D341Med (cell line): Measurements from ENCODE around the gene MUC6.

Experiments
- DNase-seq: peaks from one replicate; pipeline ENCODE4 v3.0.0; 2012; ENCODE audit warnings: low spot score

Gene MUC6

GRCh38 chr11:1051356-1052132 lies 15.0 kb upstream of the MUC6 start:
- no peak for DNase-seq

- DNase-seq = peak; percentile 92
These were observed 14.2 kb upstream of the MUC6 start for GRCh38 chr11:1050581-1051355.

DNA sequence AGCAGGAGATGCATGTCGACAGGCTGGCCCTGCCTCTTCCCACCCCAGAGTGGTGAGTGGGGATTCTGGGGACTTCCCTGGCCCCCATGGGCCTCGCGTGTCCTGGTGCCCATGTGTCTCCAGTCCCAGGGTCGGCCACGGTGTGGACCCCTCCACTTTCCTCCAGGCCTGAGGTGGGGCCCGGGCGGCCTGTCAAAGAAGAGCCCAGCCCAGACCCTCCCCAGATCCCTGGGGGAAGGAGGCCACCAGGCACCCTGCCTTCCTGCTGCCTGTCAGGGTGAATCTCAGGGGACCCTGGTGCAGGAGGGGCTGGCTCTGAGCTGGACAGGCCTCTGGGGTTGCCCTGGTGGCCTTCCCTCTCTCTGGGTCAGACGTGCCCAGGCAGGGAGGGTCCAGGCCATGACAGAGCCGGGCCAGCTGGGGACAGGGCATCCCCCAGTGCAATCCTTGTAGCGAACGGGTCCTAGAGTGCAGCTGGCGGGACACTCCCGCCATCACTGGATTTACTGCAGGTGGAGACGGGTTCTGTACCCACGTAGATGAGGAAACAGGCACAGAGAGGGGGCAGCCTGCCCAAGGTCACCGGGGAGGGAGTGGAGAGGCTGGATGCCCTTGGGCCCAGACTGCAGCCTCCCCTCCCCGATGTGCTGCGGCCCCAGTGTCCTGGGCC lies 13.5 kb upstream of the MUC6 start:
- DNase-seq = no peak

GRCh38 chr11:1049431-1049891 lies 12.9 kb upstream of the MUC6 start:
- no peak for DNase-seq

DNA sequence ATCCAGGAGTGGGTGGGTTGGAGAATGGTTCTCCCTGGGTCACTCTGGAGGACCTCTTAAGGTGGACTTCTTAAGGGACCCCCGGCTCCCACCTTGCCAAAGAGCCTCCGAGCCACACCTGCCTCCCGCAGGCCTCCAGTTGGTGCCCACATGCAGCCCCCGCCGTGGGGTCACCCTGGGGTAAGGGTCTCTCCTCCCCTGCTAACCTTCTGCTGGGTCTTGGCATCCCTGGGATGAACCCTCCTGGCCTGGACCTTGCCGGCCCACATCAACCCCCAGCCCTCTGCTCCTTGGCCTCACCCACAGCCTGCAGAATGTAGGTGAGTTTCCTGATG lies 12.5 kb upstream of the MUC6 start:
- no peak for DNase-seq

DNA sequence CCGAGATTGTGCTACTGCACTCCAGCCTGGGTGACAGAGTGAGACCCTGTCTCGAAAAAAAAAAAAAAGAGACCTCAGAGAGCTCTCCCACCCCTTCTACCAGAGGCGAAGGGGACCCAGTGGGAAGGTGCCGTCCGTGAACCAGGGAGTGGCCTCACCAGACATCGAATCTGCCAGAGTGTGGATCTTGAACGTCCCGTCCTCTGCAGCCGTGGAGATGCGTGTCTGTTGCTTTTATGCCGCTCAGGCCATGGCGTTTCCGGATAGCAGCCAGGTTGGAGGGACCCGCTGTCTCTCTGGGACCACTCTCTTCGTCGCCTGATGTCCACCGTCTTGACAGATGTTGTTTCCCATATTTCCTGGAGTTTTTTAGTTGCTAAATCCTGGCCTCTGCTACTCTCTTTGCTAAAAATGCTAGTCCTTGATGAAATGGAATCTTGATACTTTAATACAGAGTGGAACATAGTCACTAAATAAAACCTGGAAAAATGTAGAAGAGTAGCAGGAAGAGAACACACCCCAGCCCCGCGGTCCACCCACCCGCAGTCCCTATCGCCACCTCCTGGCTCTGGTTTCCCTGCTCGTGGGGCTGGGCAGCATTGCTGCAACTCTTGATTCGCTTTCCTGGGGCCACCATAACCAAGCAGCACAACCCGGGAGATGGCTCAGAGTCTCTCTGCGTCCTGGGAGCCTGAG lies 12.0 kb upstream of the MUC6 start:
- no peak for DNase-seq

- no peak for DNase-seq
These were observed 11.2 kb upstream of the MUC6 start for GRCh38 chr11:1047595-1048156.

GRCh38 chr11:1044160-1044559 lies 7.6 kb upstream of the MUC6 start:
- DNase-seq = no peak

DNA sequence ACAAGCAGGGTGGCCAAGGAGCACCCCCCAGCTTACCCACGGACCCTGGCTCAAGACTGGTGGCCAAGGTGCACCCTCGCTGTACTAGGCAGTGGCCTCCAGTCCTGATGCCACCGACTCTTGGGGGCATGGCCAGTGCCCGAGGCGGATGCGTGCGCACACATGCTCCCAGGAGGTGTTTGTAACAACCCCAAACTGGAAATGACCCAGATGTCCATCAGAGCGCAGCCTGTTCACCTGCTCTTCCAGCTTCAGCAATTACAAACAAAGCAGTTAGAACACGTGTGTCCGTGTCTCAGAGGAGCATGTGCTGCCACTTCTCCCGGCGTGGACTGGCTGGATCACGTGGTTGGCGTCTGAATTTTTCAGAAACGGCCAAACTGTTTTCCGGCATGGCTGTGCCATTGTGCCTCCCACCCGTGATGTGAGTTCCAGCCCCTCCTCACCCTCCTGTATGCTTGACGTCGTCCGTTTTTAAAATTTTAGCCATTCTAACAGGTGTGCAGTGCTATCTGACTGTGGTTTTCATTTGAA lies 7.1 kb upstream of the MUC6 start:
- no peak for DNase-seq

DNA sequence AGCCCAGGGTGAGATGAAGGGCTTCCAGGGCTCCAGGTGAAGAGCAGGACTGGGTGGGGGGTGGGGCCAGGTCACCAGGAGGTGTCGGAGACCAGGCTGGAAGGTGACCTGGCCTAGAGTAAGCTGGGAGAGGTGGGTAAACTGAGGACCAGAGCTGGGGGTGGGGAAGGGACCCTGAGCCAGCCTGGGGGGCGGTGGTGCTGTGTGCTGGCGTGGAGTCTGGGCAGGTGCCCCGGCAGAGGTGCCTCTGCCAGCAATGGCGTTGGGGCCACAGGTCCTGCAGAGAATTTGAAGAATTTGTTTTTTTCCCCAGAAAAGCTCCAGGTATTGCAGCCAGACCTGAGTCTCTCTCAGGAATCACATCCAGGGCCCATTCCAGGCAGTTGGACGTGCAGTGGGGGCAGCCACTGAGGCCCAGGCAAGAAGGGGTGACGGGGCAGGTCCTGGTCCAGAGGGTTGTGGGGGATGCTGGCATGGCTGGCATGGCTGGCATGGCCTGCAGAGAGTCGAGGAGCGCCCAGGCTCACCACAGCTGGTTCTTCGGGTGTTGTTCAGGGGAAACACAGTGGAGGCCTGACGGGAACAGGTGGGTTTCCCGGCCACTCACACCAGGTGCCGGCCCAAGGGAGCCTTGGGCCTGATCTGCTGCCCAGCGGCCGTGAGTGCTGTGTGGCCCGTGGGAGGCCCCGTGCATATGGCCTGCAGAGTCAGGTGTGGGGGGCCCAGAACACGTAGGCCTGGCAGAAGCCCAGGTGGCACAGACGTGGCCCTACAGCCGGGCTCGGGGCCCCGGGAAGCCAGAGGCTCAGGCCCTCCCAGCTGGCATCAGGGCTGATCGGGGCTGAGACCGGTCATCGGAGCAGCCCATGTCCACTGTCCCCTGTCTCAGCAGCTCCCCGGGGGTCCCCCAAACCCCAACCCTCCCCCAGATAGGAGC lies 6.4 kb upstream of the MUC6 start:
- DNase-seq = no peak

- DNase-seq = no peak
These were observed 5.6 kb upstream of the MUC6 start for GRCh38 chr11:1041936-1042608.

- no peak for DNase-seq
These were observed 5.0 kb upstream of the MUC6 start for GRCh38 chr11:1041471-1041870.

GRCh38 chr11:1041149-1041467 lies 4.6 kb upstream of the MUC6 start:
- DNase-seq = no peak

GRCh38 chr11:1040428-1041148 lies 4.1 kb upstream of the MUC6 start:
- DNase-seq = no peak

DNA sequence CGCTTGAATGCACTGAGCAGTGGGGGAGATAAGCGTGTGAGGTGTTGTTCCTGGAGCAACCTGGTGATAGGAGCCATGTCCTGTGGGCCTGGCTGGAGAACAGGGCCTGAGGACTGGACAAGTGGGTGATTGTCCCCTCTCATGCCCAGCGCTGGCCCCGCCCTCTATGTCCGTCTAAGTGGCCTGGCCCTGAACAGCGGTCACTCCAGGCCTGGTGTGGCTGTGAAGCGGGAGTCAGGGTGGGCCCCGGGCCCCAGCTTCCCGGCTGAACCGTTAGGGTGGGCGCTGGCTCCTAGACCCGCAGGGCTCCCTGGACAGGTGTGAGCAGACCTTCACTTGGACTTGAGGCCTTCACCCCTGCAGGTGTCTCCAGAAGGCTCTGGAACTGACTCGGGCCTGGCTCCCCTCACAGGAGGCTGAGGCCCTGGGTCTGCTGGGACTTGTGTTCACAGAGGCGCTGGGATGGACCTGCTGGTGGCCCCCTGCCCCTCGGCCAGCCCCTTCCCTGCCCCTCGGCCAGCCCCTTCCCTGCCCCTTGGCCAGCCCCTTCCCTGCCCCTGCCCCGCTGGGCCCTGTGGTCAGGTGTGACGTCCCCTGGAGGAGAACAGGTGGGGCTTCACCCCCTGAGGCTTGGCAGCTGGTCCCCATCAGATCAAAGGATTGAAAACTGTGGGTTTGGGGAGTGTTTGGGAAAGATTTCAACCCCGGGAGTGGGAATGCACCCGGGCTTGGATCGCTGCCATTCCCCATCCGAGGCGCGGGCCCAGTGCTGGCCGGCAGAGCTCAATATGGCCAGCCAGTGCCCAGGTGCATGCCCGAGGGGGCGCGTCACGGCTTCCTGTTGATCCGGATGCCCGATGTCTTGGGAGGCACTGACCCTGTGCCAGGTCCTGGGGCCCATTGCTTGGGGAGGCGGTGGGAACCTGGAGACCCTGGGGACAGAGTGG lies 3.2 kb upstream of the MUC6 start:
- DNase-seq = no peak

DNA sequence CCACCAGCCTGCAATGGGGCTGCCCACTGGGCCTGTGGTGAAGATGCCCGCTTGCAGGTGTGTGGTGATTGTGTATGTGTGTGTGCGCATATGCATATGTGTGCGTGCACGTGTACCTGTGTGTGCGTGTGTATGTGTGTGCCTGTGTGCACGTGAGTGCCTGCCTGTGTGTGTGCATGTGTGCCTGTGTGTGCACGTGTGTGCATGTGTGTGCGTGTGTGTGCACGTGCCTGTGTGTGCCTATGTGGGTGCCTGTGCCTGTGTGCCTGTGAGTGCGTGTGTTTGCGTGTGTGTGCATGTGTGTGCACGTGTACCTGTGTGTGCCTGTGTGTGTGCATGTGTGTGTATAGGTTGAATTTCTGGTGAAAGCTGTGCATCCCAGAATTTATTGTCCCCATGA lies 2.4 kb upstream of the MUC6 start:
- no peak for DNase-seq

GRCh38 chr11:1038361-1038760 lies 1.8 kb upstream of the MUC6 start:
- no peak for DNase-seq

- no peak for DNase-seq
These were observed 1.1 kb upstream of the MUC6 start for GRCh38 chr11:1037506-1038055.
